Pulmonary artery endothelial cell (primary cell): Measurements from ENCODE around the gene LAMTOR4. TPM values are rescaled to one million over a fixed set of nuclear protein-coding genes. Genes with fewer than 3 reads are reported as not detected.

Source experiments
- DNase-seq: peaks from one replicate; pipeline ENCODE4 v3.0.0-alpha.2; 2011; ENCODE audit warnings: low read depth, low spot score
- total RNA-seq: library from RNA; depleted of rRNA; stranded (reverse); fragments of >200 nt; gene quantifications from 2 replicates; pipeline ENCODE4 v1.2.3, GENCODE V29; 2014

Gene LAMTOR4
- total RNA-seq, 1 donor from 2014 or later: 109 TPM

GRCh38 chr7:100198266-100198665 is 49.5 kb downstream of the LAMTOR4 start:
- no peak for DNase-seq

GRCh38 chr7:100200693-100201092 is 52.0 kb downstream of the LAMTOR4 start:
- DNase-seq: no peak

Other genes with a start within 250 kb of the LAMTOR4 start
- 14.0 and 17.4 TPM in 2 replicates for gene TRIM4, start 229.4 kb upstream of the LAMTOR4 start, total RNA-seq
- not detected in 2 replicates for gene GJC3, start 219.3 kb upstream of the LAMTOR4 start, total RNA-seq
- gene AZGP1, start 172.9 kb upstream of the LAMTOR4 start, total RNA-seq: not detected in 2 replicates
- gene ZKSCAN1, start 133.3 kb upstream of the LAMTOR4 start, total RNA-seq: 32.7 and 33.5 TPM in 2 replicates
- gene ZSCAN21, start 99.1 kb upstream of the LAMTOR4 start, total RNA-seq: 7.0 and 9.3 TPM in 2 replicates
- 21.7 and 27.8 TPM in 2 replicates for gene ZNF3, start 67.2 kb upstream of the LAMTOR4 start, total RNA-seq
- 147 and 157 TPM in 2 replicates for gene COPS6, start 59.9 kb upstream of the LAMTOR4 start, total RNA-seq
- gene MCM7, start 47.5 kb upstream of the LAMTOR4 start, total RNA-seq: 114 and 205 TPM in 2 replicates
- 23.8 and 24.9 TPM in 2 replicates for gene AP4M1, start 47.3 kb upstream of the LAMTOR4 start, total RNA-seq
- 30.5 and 40.4 TPM in 2 replicates for gene TAF6, start 29.6 kb upstream of the LAMTOR4 start, total RNA-seq
- 34.7 and 51.5 TPM in 2 replicates for gene CNPY4, start 29.3 kb upstream of the LAMTOR4 start, total RNA-seq
- gene MBLAC1, start 22.0 kb upstream of the LAMTOR4 start, total RNA-seq: 2.5 and 3.0 TPM in 2 replicates
- gene TRAPPC14, start 9.8 kb downstream of the LAMTOR4 start, total RNA-seq: 6.3 and 8.6 TPM in 2 replicates
- 0.73 and 2.0 TPM in 2 replicates for gene GAL3ST4, start 19.7 kb downstream of the LAMTOR4 start, total RNA-seq
- gene GPC2, start 28.5 kb downstream of the LAMTOR4 start, total RNA-seq: 2.2 and 4.1 TPM in 2 replicates
- 0.13 and 0.42 TPM in 2 replicates for gene STAG3, start 29.0 kb downstream of the LAMTOR4 start, total RNA-seq
- not detected in 2 replicates for gene PVRIG, start 71.0 kb downstream of the LAMTOR4 start, total RNA-seq
- gene SPDYE3, start 158.8 kb downstream of the LAMTOR4 start, total RNA-seq: not detected in 2 replicates
- 3.4 and 10.8 TPM in 2 replicates for gene PILRB, start 209.2 kb downstream of the LAMTOR4 start, total RNA-seq
- gene PILRA, start 224.6 kb downstream of the LAMTOR4 start, total RNA-seq: 0.13 TPM in 1 of 2 replicates, not detected in the other